Suppressor macrophage treated with lipopolysaccharide for 1 hour (primary cell): ENCODE results near the gene NUBP2.

Source experiments
- DNase-seq, 3 donors: peaks; one replicate each; pipeline ENCODE4 v3.0.0-alpha.2; 2020 to 2022

NUBP2 gene

DNA sequence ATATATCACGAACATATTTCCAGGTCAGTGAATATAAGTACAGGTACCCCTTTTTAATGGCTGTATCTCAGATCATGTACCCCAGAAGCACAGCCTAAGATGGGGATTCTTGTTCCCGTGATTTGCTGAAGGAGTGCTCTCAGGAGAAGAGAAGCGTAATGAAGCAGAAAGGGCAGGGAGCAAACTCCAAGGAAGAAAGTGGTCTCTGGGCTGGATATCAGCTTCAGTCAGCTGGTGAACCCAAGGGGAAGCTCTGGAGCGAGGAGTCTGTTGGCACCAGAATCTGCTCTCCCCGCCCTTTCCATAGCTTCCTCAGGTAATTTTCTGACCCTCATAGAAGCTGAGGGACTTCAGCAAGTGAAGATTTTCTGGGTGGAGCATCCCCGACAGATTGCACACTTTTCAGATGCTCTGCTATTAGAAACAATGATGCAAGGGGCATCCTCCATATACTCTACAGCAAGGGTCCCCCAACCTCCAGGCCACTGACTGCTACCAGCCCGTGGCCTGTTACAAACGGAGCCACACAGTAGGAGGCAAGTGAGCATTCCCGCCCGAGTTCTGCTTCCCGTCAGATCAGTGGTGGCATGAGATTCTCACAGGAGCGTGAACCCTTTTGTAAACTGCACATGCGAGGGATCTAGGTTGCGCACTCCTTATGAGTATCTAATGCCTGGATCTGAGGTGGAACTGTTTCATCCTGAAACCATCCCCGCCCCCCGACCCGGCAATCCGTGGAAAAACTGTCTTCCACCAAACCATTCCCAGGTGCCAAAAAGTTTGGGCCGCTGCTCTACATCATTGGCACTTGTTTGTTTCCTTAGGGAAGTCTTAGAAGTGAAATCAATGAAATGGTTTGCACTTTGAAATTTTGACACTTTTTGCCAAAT lies 48.7 kb downstream of the NUBP2 start:
- no peak for DNase-seq

DNA sequence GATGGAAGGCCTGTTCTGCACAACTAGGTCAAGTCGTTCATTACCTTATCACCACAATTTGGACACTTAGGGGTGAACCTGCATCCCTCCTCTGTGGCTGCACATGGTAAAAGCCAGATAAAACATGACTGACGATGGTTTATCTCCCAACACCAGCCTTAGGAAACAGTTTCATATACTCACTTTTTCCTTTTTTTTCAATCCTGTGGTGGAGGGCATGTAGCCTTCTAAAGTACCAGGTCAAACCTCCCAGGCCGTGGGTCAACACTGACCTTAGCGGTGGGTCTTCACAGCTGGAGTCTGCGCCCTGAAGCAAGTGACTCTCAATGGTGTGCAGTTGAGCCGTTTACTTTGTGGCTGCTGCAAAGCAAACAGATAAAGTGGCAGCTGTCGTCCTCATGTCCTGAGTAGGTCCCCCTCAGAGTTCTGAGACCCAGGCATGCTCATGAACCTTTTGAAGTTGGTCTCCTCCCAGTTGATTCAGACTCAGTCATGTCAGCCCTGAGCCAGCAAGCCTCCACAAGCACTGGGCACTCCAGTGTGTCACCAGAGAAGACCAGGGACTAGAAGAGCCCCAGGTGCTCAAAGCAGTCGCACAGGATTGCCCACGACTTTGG lies 50.2 kb downstream of the NUBP2 start:
- DNase-seq = no peak

- DNase-seq = no peak
These were observed 51.3 kb downstream of the NUBP2 start for GRCh38 chr16:1834096-1834495.
